H7 (cell line): ENCODE results near the gene MN1. TPM values are rescaled to one million over a fixed set of nuclear protein-coding genes. Genes with fewer than 3 reads are reported as not detected.
A peak's percentile ranks its signal among the peaks of the same experiment; 100 is the strongest.

Source experiments
- DNase-seq: peaks from one replicate; pipeline ENCODE4 v3.0.0; 2012
- H3K27me3 ChIP-seq: 2 replicates; pipeline ENCODE4 v1.6.0; 2011; ENCODE audit warnings: mild to moderate bottlenecking, low read length; ENCODE audit not compliant: control insufficient read depth, insufficient read depth
- H3K36me3 ChIP-seq: replicated peaks from 2 replicates; pipeline ENCODE4 v1.5.1; 2011; ENCODE audit warnings: low read length; ENCODE audit not compliant: control insufficient read depth, insufficient read depth
- H3K4me3 ChIP-seq: 2 replicates; pipeline ENCODE4 v1.5.1; 2011; ENCODE audit warnings: low read depth, mild to moderate bottlenecking, control low read depth, low read length, moderate library complexity; ENCODE audit not compliant: insufficient read depth
- total RNA-seq: library from RNA; depleted of rRNA; stranded (reverse); fragments of >200 nt; shearing (Covaris generic); gene quantifications from 2 replicates; pipeline ENCODE4 v1.2.3, GENCODE V29; 2014

Gene MN1
- total RNA-seq, 1 experiment from 2014 or later = 22.1 TPM

DNA sequence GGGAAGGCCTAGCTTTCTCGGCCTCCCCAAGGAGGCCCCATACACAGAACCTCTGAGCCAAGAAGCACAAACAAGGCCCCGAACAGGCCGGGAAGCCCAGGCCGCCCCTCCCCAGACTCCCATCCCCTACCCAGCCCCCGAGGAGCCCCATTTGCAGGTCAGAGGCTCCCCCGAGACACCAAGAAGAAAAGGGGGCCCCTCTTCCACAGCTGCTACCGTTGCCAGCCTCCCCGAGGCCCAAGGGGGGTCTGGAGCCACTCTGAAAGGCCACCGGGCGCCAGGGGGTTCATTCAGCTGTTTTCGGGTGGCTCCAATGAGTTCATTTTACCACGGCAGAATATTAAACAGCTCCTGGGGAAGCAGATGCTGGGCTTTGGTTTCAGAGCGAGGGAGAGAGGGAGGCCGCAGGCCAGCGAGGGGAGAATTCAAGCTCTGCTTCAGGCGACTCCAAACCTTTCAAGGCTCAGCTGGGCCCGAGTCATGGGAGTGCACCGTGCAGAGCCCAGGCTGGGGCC is 28.5 kb downstream of the MN1 start:
- DNase-seq = no peak
- Histone ChIP-seq H3K4me3 (no peak overlapping the region), H3K27me3 (no peaks in the 10 kb centered on the region), H3K36me3 (no peaks in the 10 kb centered on the region)

DNA sequence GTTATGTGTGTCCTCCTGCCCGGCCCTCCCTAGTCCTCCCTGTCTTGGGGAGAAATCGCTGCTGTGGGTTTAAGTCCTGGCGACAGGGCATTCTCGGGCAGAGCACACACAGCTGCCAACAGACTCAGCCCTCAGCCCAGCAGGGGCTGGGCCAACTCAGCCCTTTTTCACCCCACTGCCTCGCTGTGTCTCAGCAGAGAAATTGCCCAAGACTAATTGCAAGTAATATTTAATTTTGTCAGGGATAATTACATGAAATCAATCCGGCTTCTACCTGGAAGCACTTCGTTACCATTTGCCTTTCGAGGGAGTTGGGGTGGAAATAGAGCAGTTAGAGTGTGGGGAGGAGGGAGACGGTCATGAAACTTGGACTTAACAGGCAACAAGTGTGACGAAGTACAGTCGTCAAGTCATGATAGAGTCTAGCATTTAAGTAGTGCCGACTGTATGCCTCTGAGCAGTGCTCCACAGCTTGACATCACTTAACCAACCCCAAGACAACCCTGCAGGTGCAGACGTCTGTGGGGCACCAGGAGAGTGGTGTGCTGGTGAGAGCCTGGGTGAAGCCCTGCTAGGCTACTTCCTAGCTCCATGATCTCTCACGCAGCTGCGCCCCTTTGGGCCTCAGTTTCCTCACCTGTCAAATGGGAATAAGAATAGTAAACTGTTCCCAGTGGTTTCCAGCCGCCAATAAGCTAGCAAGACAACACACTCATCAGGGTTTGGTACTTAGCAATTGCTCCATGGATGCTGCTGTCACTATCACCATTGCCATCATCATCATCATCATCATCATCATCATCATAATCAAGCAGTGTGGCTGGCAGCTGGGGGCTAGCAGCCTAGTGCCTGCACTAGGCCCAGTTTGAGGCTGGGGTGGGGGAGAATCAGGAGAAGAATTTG is 29.2 kb downstream of the MN1 start:
- peak; percentile 33 for DNase-seq
- H3K27me3 ChIP-seq = no peaks in the 10 kb centered on the region
- no peak overlapping the region for H3K4me3 ChIP-seq
- no peaks in the 10 kb centered on the region for H3K36me3 ChIP-seq

DNA sequence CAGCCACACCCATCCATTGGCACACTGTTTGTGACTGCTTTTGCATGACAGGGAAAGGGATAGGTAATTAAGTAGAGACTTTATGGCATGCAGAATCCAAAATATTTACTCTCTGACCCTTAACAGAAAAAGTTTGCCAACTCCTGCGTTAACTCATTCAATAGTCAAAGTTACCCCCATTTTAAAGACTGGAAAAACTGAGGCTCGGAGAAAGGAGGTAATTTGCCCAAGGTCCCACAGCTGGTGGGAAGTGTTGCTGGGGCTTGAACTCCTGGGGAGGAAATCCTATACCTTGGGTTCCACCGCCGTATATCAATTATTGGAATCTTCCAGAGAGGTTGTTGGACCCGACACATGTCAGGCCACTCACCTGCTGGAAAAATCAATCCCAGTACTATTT is 29.9 kb downstream of the MN1 start:
- no peak for DNase-seq

DNA sequence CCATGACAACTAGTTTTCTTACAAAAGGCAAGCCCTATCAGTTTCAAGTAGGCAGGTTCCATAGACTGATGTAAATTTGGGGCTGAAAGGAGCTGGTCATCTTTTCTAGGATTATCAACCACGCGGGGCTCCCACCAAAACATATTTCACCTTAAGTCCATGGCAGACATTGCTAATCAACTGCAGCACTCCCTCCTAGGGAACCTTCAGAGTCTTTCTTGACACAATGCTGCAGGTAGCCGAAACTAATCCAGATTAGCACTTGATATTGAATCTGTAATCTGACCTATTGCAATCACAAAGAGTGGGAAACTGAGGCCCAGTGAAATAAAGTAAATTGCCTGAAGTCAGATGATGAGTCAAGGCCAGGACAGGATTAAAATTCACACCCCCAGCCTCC is 32.5 kb downstream of the MN1 start:
- DNase-seq = peak; percentile 22
- no peaks in the 10 kb centered on the region for H3K27me3 ChIP-seq
- no peaks in the 10 kb centered on the region for H3K36me3 ChIP-seq
- no peak overlapping the region for H3K4me3 ChIP-seq

More for the DNA sequence above, 29.9 kb downstream of the MN1 start:
- Histone ChIP-seq H3K4me3 (no peak overlapping the region), H3K27me3 (no peaks in the 10 kb centered on the region), H3K36me3 (no peaks in the 10 kb centered on the region)

GRCh38 chr22:27768027-27768653 is 33.4 kb downstream of the MN1 start:
- H3K27me3 ChIP-seq = no peaks in the 10 kb centered on the region
- H3K36me3 ChIP-seq = no peaks in the 10 kb centered on the region
- peak; percentile 55 for DNase-seq
- no peak overlapping the region for H3K4me3 ChIP-seq

DNA sequence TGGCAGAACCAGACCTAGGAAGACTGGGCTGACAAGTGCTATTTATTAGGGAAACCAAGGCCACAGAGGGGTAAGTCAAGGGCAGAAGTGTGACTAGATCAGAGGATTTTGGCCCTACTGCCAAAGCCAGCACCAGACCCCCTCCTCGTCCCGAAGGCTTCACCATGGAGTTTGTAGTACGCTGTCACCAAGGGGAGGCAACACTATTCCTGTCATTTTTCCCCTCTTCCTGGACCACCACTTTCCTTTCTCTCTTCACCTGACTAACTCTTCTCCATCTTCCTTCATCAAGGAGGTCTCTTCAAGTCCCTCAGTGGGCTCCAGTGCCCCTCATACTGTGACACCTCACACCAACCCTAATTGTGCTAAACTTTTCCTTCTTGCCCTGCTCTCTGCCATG is 34.9 kb downstream of the MN1 start:
- Histone ChIP-seq H3K4me3 (no peak overlapping the region), H3K27me3 (no peaks in the 10 kb centered on the region), H3K36me3 (no peaks in the 10 kb centered on the region)
- DNase-seq = no peak

DNA sequence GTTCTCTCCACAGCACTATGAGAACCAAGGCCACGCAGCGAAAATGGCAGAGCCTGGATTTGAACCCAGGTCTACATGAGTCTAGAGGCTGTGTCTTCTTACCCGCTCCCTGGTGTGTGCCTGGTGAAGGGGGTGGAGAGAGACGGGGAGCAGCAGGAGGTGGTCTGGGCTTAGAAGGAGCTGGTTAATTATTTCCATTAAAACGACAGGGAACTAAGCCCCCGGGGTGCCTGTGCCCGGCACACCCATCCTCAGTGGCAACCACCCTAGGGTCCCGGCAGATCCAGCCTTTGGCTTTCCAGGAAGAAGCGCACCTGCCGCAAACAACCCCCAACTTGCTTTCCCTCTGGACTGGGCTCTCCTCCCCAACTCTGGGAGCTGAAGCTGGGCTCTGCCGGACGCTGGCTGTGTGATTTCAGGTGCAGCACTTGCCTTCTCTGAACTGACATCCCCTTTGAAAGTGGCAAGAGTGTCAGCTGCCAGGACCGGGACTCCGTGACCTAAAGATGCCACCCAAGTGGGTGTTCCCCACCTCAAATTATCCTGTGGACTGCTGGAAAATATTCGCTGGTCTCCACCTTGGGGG is 35.8 kb downstream of the MN1 start:
- DNase-seq = peak; percentile 45
- Histone ChIP-seq H3K36me3 (no peaks in the 10 kb centered on the region), H3K27me3 (no peaks in the 10 kb centered on the region), H3K4me3 (no peak overlapping the region)

DNA sequence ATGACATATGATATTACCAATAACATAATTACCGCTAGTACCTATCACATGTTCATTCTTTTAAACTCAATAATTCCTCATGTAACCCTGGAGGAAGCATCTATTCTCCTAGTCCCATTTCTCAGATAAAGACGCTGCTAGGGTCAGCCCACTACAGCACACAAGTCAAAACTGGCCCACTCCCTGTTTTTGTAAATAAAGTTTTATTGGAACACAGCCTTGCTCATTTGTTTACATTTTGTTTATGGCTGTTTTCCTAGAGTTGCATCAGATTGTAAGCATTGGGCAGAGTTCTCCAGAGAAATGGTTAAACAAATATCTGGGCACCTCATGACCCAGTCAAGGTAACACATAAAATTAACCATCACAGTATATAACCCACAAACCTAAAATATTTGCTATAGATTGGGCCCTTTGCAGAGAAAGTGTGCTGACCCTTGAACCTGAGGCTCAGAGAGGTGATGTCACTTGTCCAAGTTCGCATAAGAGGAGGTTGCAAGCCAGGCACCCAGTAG is 36.8 kb downstream of the MN1 start:
- Histone ChIP-seq H3K36me3 (no peaks in the 10 kb centered on the region), H3K27me3 (no peaks in the 10 kb centered on the region), H3K4me3 (no peak overlapping the region)
- no peak for DNase-seq

DNA sequence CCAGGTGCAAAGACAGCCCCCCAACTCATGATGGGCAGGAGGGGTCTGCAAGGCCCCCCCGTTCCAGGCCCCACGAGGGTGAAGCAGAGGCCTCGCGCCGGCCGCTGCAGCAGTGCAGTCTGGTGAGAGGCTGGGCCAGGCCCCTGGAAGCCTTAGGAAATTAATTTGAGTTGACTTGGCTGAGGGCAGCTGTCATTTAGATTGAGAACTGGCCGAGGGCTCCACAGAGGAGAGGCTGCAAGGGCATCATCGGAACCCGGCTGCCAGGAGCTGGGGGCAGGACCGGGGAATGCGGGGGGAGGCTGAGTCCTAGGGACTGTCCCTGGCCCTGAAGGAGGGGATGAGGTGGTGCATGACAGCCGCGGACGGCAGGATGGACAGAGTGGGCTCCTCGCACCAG is 39.9 kb downstream of the MN1 start:
- Histone ChIP-seq H3K27me3 (no peaks in the 10 kb centered on the region), H3K4me3 (no peak overlapping the region), H3K36me3 (no peaks in the 10 kb centered on the region)
- no peak for DNase-seq

GRCh38 chr22:27761000-27761399 is 40.6 kb downstream of the MN1 start:
- H3K36me3 ChIP-seq = no peaks in the 10 kb centered on the region
- DNase-seq = no peak
- no peak overlapping the region for H3K4me3 ChIP-seq
- H3K27me3 ChIP-seq = no peaks in the 10 kb centered on the region

DNA sequence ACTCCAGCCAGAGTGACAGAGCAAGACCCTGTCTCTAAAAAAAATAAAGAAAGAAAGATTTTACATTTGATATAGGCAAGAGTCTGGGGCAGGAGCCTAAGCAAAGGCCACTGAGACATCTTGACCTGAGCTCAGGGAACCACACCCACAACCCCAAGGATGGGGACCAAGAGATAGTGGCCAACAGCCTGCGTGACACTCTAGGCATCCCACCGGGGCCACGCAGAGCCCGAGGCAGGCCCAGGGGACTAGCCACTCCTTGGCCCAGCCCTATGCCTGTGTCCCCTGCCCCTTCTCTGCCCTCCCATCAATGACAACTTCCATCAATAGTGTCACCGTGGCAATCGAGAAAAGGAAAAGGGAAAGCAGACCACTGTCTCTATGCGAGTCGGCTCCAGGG is 41.1 kb downstream of the MN1 start:
- peak; percentile 42 for DNase-seq
- H3K27me3 ChIP-seq = no peaks in the 10 kb centered on the region
- no peak overlapping the region for H3K4me3 ChIP-seq

GRCh38 chr22:27757928-27758525 is 43.5 kb downstream of the MN1 start:
- H3K27me3 ChIP-seq = no peaks in the 10 kb centered on the region
- H3K4me3 ChIP-seq = no peak overlapping the region
- H3K36me3 ChIP-seq = no peaks in the 10 kb centered on the region
- DNase-seq = no peak

More for the DNA sequence above, 41.1 kb downstream of the MN1 start:
- no peaks in the 10 kb centered on the region for H3K36me3 ChIP-seq

- Histone ChIP-seq H3K4me3 (no peak overlapping the region), H3K27me3 (no peaks in the 10 kb centered on the region), H3K36me3 (no peaks in the 10 kb centered on the region)
- DNase-seq = peak; percentile 40
Observed at GRCh38 chr22:27756212-27756660, 45.3 kb downstream of the MN1 start.

GRCh38 chr22:27755521-27756211 is 45.9 kb downstream of the MN1 start:
- no peak overlapping the region for H3K4me3 ChIP-seq

More at GRCh38 chr22:27755521-27756211, 45.9 kb downstream of the MN1 start:
- Histone ChIP-seq H3K27me3 (no peaks in the 10 kb centered on the region), H3K36me3 (no peaks in the 10 kb centered on the region)
- DNase-seq = peak; percentile 52
